Keratinocyte (primary cell): ENCODE data around the gene PTPRR. TPM values are rescaled to one million over a fixed set of nuclear protein-coding genes. Genes with fewer than 3 reads are reported as not detected.

Source experiments
- DNase-seq: peaks from one replicate; pipeline ENCODE4 v3.0.0-alpha.2; 2011; ENCODE audit warnings: low read depth, missing footprints, low spot score
- FAIRE-seq: peaks from 2 replicates; lab custom pipeline; 2011; peaks lifted over from hg19 to GRCh38; lab: Jason Lieb, UNC
- H2AFZ ChIP-seq: 2 replicates; pipeline ENCODE4 v1.6.0; 2012; ENCODE audit warnings: low read length, control low read depth, inconsistent platforms; ENCODE audit not compliant: control insufficient read depth
- H3K27ac ChIP-seq: 2 replicates; pipeline ENCODE4 v1.5.1; 2011; ENCODE audit warnings: low read length; ENCODE audit not compliant: control insufficient read depth, insufficient read depth
- H3K27me3 ChIP-seq: 3 replicates; pipeline ENCODE4 v1.6.0; 2011; ENCODE audit warnings: low read length; ENCODE audit not compliant: control insufficient read depth, insufficient read depth; ENCODE audit errors: extremely low read depth
- H3K36me3 ChIP-seq, 2 experiments: 2 replicates in 1 of 2; 3 replicates in 1 of 2; pipeline ENCODE4 v1.5.1; 2011; ENCODE audit warnings: low read length in 2 of 2, mild to moderate bottlenecking in 1 of 2; ENCODE audit not compliant: control insufficient read depth in 2 of 2, insufficient read depth in 2 of 2; ENCODE audit errors: extremely low read depth in 1 of 2
- H3K4me1 ChIP-seq: 3 replicates; pipeline ENCODE4 v1.5.1; 2011; ENCODE audit warnings: low read length; ENCODE audit not compliant: control insufficient read depth, insufficient read depth; ENCODE audit errors: extremely low read depth
- H3K4me2 ChIP-seq: 3 replicates; pipeline ENCODE4 v1.6.0; 2011; ENCODE audit warnings: low read depth, low read length; ENCODE audit not compliant: control insufficient read depth, insufficient read depth; ENCODE audit errors: extremely low read depth
- H3K4me3 ChIP-seq, 3 experiments: fragments of 200-600 bp in 1 of 3; sonication (generic) in 1 of 3; 2 replicates in 2 of 3; 3 replicates in 1 of 3; pipeline ENCODE4 v1.5.1; 2011 to 2016; ENCODE audit warnings: low read length in 3 of 3, mild to moderate bottlenecking in 3 of 3, control low read depth in 2 of 3, inconsistent platforms in 1 of 3, low read depth in 1 of 3, mixed read lengths in 1 of 3, mixed run types in 1 of 3, moderate library complexity in 1 of 3; ENCODE audit not compliant: control insufficient read depth in 2 of 3, insufficient read depth in 2 of 3; ENCODE audit errors: extremely low read depth in 1 of 3
- H3K79me2 ChIP-seq: 2 replicates; pipeline ENCODE4 v1.6.0; 2012; ENCODE audit warnings: low read length; ENCODE audit not compliant: control insufficient read depth, insufficient read depth
- H3K9ac ChIP-seq: 3 replicates; pipeline ENCODE4 v1.6.0; 2011; ENCODE audit warnings: low read length; ENCODE audit not compliant: control insufficient read depth, insufficient read depth; ENCODE audit errors: extremely low read depth
- H3K9me1 ChIP-seq: 3 replicates; pipeline ENCODE4 v1.6.0; 2011; ENCODE audit warnings: low read length; ENCODE audit not compliant: control insufficient read depth, insufficient read depth; ENCODE audit errors: extremely low read depth
- H3K9me3 ChIP-seq: 2 replicates; pipeline ENCODE4 v1.5.1; 2012; ENCODE audit warnings: low read depth, low read length; ENCODE audit not compliant: control insufficient read depth
- H4K20me1 ChIP-seq: 3 replicates; pipeline ENCODE4 v1.6.0; 2011; ENCODE audit warnings: low read length; ENCODE audit not compliant: control insufficient read depth, insufficient read depth; ENCODE audit errors: extremely low read depth
- CTCF ChIP-seq, 3 experiments: IDR thresholded peaks in 1 of 3; conservative IDR thresholded peaks in 1 of 3; optimal IDR thresholded peaks in 1 of 3; 2 replicates in 2 of 3; 3 replicates in 1 of 3; pipeline versions ENCODE3 to v1.5.1; 2011; ENCODE audit warnings: low read length in 3 of 3, mild to moderate bottlenecking in 3 of 3, moderate library complexity in 2 of 3, control low read depth in 1 of 3, inconsistent platforms in 1 of 3; ENCODE audit not compliant: insufficient read depth in 2 of 3; ENCODE audit errors: extremely low read depth in 1 of 3
- EZH2 ChIP-seq: IDR thresholded peaks from one replicate; pipeline ENCODE4 v1.6.1; 2012; ENCODE audit warnings: inconsistent platforms, mild to moderate bottlenecking, low read length, moderate library complexity
- dilution Hi-C: fragments of 300-500 bp; cut with MboI; formaldehyde crosslinking; loops from one replicate; pipeline ENCODE4 v1.7.0; 2020; ENCODE audit warnings: low sequenced_read_pairs; ENCODE audit not compliant: extremely low pct_ligation_motif_present
- polyA plus RNA-seq, 5 experiments: library from polyadenylated mRNA; depleted of rRNA in 3 of 5; stranded (reverse) in 3 of 5; stranded (forward) in 1 of 5; unstranded in 1 of 5; fragments of >200 nt; gene quantifications; 1 replicate in 1 of 5; 2 replicates in 3 of 5; 3 replicates in 1 of 5; pipeline versions ENCODE4 v1.2.1 to v1.2.3, GENCODE V29; 2011 to 2012; ENCODE audit warnings: missing spikeins in 2 of 5, low read depth in 1 of 5, low replicate concordance in 1 of 5

The PTPRR gene
- polyA plus RNA-seq, 1 donor (not counting 4 experiments of a cell fraction or from before 2014, with no cell fraction given): 3.1 TPM

- TF ChIP-seq CTCF (optimal IDR thresholded peaks at IDR 0.05 in 1 of 3, IDR thresholded peaks at IDR 0.05 in 1 of 3, conservative IDR thresholded peaks at IDR 0.05 in 1 of 3; ENCODE audit: extremely low read depth in 1 of 3, insufficient read depth in 2 of 3, low read length in 3 of 3): peak in 2 of 3 experiments; percentile 49 to 50
- no peak for TF ChIP-seq EZH2
- no peak overlapping the region for H3K27ac ChIP-seq
These were observed 227.8 kb downstream of the PTPRR start for GRCh38 chr12:70692681-70693288.

GRCh38 chr12:70691018-70691672 is 229.4 kb downstream of the PTPRR start:
- Histone ChIP-seq H3K27ac (no peak overlapping the region), H3K79me2 (no peaks in the 10 kb centered on the region), H3K9me1 (no peaks in the 10 kb centered on the region), H3K4me2 (no peak overlapping the region), H2AFZ (no peak overlapping the region), H3K36me3 (no peaks in the 10 kb centered on the region), H3K9ac (no peak overlapping the region), H3K9me3 (no peaks in the 10 kb centered on the region), H3K4me1 (no peaks in the 10 kb centered on the region), H3K27me3 (no peaks in the 10 kb centered on the region), H4K20me1 (no peaks in the 10 kb centered on the region), H3K4me3 (no peak overlapping the region)
- dilution Hi-C loops: no loop called here
- DNase-seq: no peak
- TF ChIP-seq EZH2 (no peak), CTCF (optimal IDR thresholded peaks at IDR 0.05 in 1 of 3, IDR thresholded peaks at IDR 0.05 in 1 of 3, conservative IDR thresholded peaks at IDR 0.05 in 1 of 3; ENCODE audit: extremely low read depth in 1 of 3, insufficient read depth in 2 of 3, low read length in 3 of 3) (no peak)
- no peak for FAIRE-seq

More at GRCh38 chr12:70692681-70693288, 227.8 kb downstream of the PTPRR start:
- Histone ChIP-seq H2AFZ (no peak overlapping the region), H3K9me3 (no peaks in the 10 kb centered on the region), H3K9ac (no peak overlapping the region), H4K20me1 (no peaks in the 10 kb centered on the region), H3K4me3 (no peak overlapping the region), H3K36me3 (no peaks in the 10 kb centered on the region), H3K4me1 (no peaks in the 10 kb centered on the region), H3K27me3 (no peaks in the 10 kb centered on the region), H3K9me1 (no peaks in the 10 kb centered on the region), H3K79me2 (no peaks in the 10 kb centered on the region), H3K4me2 (no peak overlapping the region)
- dilution Hi-C loops: no loop called here
- DNase-seq: no peak
- FAIRE-seq: no peak
